SK-N-MC (cell line): ENCODE results near the gene CRYGD.
"Not testable (repeated sequence)": the region's sequence is repeated elsewhere in the genome, so short reads cannot be mapped to it uniquely, and the experiment has no call there.

ENCODE experiments used
- DNase-seq: peaks from one replicate; pipeline ENCODE4 v3.0.0-alpha.2; 2011; ENCODE audit warnings: low read depth, low spot score
- H3K27ac ChIP-seq: fragments of 200-600 bp; sonication (generic); 2 replicates; pipeline ENCODE4 v1.5.1; 2016; ENCODE audit warnings: mixed run types
- H3K36me3 ChIP-seq: fragments of 200-600 bp; sonication (generic); 2 replicates; pipeline ENCODE4 v1.6.1; 2017; ENCODE audit warnings: antibody characterized with exemption, low read length, mixed read lengths; ENCODE audit not compliant: insufficient read depth
- H3K4me3 ChIP-seq: fragments of 200-600 bp; sonication (generic); 2 replicates; pipeline ENCODE4 v1.5.1; 2016
- H3K9ac ChIP-seq: fragments of 200-600 bp; sonication (generic); 2 replicates; pipeline ENCODE4 v1.8.0; 2017; ENCODE audit warnings: mixed run types, mixed read lengths; ENCODE audit not compliant: insufficient read length
- H3K9me3 ChIP-seq: fragments of 200-600 bp; sonication (generic); 2 replicates; pipeline ENCODE4 v1.6.1; 2017; ENCODE audit warnings: low read depth, mild to moderate bottlenecking, antibody characterized with exemption, low read length, moderate library complexity, mixed read lengths
- EZH2 ChIP-seq: fragments of 200-600 bp; sonication (generic); IDR thresholded peaks from one replicate; pipeline ENCODE4 v1.6.1; 2017; ENCODE audit warnings: antibody characterized with exemption
- FOXP2 ChIP-seq: optimal IDR thresholded peaks from 2 replicates; pipeline ENCODE3; 2011; ENCODE audit warnings: mild to moderate bottlenecking, moderate library complexity; ENCODE audit not compliant: insufficient read depth; ENCODE audit errors: extremely low read length, control extremely low read depth
- POLR2AphosphoS5 ChIP-seq: IDR thresholded peaks from 2 replicates; pipeline ENCODE4 v1.6.1; 2012; ENCODE audit warnings: mild to moderate bottlenecking, low read depth, low read length, borderline replicate concordance

CRYGD gene

GRCh38 chr2:208118918-208119317 lies 5.4 kb downstream of the CRYGD start:
- H3K9me3 ChIP-seq: no peaks in the 10 kb centered on the region
- H3K36me3 ChIP-seq: no peaks in the 10 kb centered on the region
- H3K9ac ChIP-seq: no peak overlapping the region
- H3K4me3 ChIP-seq: no peak overlapping the region
- no peak overlapping the region for H3K27ac ChIP-seq
- TF ChIP-seq EZH2 (no peak), FOXP2 (no peak), POLR2AphosphoS5 (no peak)
- no peak for DNase-seq

- H3K4me3 ChIP-seq, H3K9me3 ChIP-seq, H3K36me3 ChIP-seq, H3K9ac ChIP-seq, H3K27ac ChIP-seq, DNase-seq: not testable (repeated sequence)
Observed at GRCh38 chr2:208117390-208117789, 6.9 kb downstream of the CRYGD start.

DNA sequence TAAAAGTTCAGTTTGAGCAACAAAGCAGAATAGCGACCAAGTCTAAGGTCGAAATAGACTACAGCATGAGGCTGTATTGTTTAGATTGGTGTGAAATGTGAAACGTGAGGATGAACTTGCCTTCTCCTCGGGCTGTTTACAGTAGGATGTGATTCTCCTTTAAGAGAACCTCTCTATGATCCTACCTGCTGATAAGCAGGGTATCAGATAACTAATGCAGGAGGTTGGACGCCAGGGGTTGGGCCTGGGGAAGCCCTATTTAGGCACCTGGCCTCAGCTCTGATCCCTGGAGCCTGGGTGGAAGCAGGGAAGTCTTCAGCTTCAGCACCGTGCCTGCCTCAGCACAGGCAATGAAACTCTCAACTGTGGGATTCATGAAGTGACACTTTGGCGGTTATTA lies 11.4 kb downstream of the CRYGD start:
- Histone ChIP-seq H3K4me3 (no peak overlapping the region), H3K27ac (no peak overlapping the region), H3K9me3 (no peaks in the 10 kb centered on the region), H3K36me3 (no peaks in the 10 kb centered on the region), H3K9ac (no peak overlapping the region)
- TF ChIP-seq EZH2 (no peak), POLR2AphosphoS5 (no peak), FOXP2 (no peak)
- no peak for DNase-seq

DNA sequence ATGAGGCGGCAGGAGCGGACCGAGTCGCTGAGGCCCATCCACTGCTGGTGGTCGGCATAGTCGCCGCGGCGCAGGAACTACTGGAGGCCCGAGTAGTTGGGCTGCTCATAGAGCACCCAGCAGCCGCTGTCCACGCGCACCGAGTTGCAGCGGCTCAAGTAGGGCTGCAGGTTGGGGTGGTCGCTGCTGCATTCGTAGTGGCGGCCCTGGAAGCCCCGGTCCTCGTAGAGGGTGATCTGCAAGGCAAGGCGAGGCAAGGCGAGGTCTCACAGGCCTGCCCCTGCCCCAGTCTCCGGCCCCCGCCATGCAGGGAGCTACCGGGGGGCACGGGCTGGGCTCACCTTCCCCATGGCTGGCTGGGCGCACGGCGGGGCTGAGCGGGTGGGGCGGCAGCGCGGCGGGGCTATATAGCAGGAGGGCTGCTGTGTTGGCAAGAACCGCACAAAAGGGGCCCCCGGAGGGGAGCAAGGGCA lies 12.0 kb downstream of the CRYGD start:
- DNase-seq, H3K27ac ChIP-seq, H3K9me3 ChIP-seq, H3K36me3 ChIP-seq, H3K4me3 ChIP-seq, H3K9ac ChIP-seq: not testable (repeated sequence)

GRCh38 chr2:208103616-208104015 lies 20.7 kb downstream of the CRYGD start:
- no peak for DNase-seq
- Histone ChIP-seq H3K27ac (no peak overlapping the region), H3K4me3 (no peak overlapping the region), H3K9me3 (no peaks in the 10 kb centered on the region), H3K9ac (no peak overlapping the region), H3K36me3 (no peaks in the 10 kb centered on the region)
- TF ChIP-seq FOXP2 (no peak), POLR2AphosphoS5 (no peak), EZH2 (no peak)

DNA sequence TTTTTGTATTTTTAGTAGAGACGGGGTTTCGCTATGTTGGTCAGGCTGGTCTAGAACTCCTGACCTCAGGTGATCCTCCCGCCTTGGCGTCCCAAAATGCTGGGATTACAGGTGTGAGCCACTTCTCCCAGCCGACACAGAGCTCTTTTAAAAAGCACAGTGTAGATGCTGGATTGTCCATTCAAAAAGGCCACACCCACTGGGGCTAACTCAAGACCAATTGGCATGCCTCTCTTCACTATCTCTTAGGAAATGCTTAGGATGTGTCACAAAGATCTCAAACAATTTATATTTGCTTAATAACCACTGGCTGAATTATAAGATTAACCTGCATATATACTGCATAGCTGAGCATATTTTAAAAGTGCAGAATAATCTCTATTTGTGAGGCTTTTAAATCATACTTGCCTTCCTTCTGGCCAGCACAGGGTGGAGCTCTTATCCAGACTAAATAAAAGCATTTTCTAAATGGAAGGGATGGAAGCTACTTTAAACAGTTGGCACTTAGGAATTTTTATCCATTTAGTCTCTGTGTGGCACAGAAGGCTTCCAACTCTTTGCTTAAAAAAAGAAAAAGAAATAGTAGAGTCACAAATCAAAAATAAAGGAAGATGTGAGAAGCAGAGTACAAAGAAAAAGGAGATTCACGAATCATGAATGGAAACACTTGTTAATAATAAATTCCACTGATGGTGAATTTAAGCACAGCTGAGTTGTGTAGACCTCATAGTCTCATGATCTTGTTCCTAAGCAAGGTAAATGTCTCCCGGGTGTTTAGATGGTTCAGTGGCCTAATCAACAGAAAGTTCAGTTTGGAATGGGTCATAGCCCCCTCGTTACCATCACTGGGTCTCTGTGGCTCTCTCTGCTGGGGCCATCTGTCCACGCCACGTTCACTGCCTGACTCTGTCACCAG lies 22.4 kb downstream of the CRYGD start:
- H3K4me3 ChIP-seq: no peak overlapping the region
- H3K9ac ChIP-seq: no peak overlapping the region
- TF ChIP-seq EZH2 (no peak), FOXP2 (no peak), POLR2AphosphoS5 (no peak)
- no peaks in the 10 kb centered on the region for H3K9me3 ChIP-seq
- no peak for DNase-seq
- no peaks in the 10 kb centered on the region for H3K36me3 ChIP-seq
- no peak overlapping the region for H3K27ac ChIP-seq

DNA sequence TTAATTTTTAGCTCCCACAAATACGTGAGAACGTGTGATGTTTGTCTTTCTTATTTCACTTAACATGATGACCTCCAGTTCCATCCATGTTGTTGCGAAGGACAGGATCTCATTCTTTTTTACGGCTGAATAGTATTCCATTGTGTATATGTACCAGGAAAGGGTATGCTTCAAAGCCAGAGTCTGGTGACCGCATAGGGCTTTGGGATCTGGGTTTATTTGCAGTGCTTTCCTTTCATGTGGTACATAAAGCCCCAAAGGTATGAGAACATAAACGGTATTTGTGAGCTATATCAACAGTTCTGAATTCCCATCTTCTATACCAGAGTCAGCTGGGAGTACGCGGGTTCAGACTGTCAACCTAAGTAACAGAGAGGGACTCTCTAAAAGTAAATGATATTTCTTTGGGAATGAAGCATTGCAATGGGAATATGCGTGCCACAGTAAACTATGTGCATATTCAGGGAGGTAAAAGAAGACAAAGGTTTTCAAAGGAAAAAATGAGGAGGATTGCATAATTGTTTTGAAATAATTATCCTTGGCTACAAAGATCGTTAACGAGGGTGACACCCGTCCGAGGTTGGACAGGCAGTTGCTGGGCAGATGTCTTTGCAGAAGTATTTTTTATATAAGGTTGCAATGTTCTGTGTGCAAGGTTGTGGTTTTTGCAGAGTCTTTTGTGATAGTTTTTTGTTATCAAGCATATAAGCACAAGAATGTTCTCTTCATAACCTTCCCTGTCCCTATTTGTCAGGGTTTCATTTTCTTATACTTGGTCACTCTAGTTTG lies 24.4 kb downstream of the CRYGD start:
- no peak for TF ChIP-seq EZH2
- TF ChIP-seq FOXP2: no peak
- no peak for TF ChIP-seq POLR2AphosphoS5
- Histone ChIP-seq H3K27ac (no peak overlapping the region), H3K36me3 (no peaks in the 10 kb centered on the region), H3K9ac (no peak overlapping the region), H3K9me3 (no peaks in the 10 kb centered on the region), H3K4me3 (no peak overlapping the region)
- no peak for DNase-seq

- H3K9me3 ChIP-seq, H3K9ac ChIP-seq, H3K27ac ChIP-seq, DNase-seq, H3K4me3 ChIP-seq, H3K36me3 ChIP-seq: not testable (repeated sequence)
Observed at GRCh38 chr2:208098701-208099100, 25.6 kb downstream of the CRYGD start.

GRCh38 chr2:208098267-208098666 lies 26.1 kb downstream of the CRYGD start:
- no peaks in the 10 kb centered on the region for H3K9me3 ChIP-seq

More at GRCh38 chr2:208098267-208098666, 26.1 kb downstream of the CRYGD start:
- no peak overlapping the region for H3K4me3 ChIP-seq
- H3K9ac ChIP-seq: no peak overlapping the region
- DNase-seq: no peak
- H3K36me3 ChIP-seq: no peaks in the 10 kb centered on the region
- H3K27ac ChIP-seq: no peak overlapping the region
- TF ChIP-seq FOXP2: no peak
- no peak for TF ChIP-seq EZH2
- no peak for TF ChIP-seq POLR2AphosphoS5
